ENCODE data around the gene TMEM91.

DNA sequence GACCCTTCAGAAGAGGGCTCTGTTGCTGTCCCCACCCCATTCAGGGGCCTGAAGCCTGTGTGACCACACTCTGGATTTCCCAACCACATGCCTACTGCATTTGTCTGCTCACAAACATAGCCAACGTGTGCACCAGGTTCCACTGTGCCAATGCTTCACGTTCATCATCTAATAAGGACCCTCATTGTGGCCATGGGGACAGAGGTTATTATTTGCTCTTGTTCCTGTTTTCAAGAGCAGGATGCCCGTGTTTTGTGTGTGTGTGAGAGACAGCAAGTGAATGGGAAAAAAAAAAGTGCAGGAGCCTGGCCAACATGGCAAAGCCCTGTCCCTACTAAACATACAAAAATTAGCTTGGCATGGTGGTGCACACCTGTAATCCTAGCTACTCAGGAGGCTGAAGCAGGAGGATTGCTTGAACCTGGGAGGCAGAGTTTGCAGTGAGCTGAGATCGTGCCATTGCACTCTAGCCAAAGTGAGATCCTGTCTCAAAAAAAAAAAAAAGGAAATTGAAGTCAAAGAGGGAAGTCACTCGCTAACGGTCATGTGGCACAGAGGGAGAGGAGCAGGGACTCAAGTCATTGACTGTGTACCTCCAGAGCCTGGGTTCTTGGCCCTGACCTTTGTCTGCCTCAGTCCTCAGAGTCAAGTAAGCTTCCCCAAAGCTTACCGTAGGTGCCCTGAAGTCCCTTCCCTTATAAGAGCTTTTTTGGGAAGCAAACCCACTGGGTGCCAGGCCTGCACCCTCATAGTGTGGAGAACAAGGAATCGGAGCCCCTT is 44.0 kb downstream of the TMEM91 start:
- no peak for TF ChIP-seq CTCF (IDR thresholded peaks at IDR 0.05; ENCODE audit: low read length)
- TF ChIP-seq EZH2 (optimal IDR thresholded peaks at IDR 0.05; ENCODE audit: low read depth, low read length): no peak
- no peak for TF ChIP-seq EZH2phosphoT487 (IDR thresholded peaks at IDR 0.05; ENCODE audit: low read length)
